ENCODE measurements around the gene BEX2.
"Not testable (repeated sequence)": the region's sequence is repeated elsewhere in the genome, so short reads cannot be mapped to it uniquely, and the experiment has no call there.

BEX2 gene

GRCh38 chrX:103310555-103311398 lies at the start of gene BEX2:
Gene BEX2 (minus strand): TSS chrX:103310990. CDS start chrX:103309976, 1,014 bp downstream.
- Mint-ChIP-seq H3K27ac (peak within 1 kb of the TSS; percentile 76), H3K36me3 (peaks cover 2% of the 10 kb centered on the region), H3K9me3 (no peaks in the 10 kb centered on the region), H3K4me1 (peaks cover 9% of the 10 kb centered on the region), H3K4me3 (peak within 1 kb of the TSS; percentile 85), H3K27me3 (no peaks in the 10 kb centered on the region)

- Mint-ChIP-seq H3K27me3 (no peaks in the 10 kb centered on the region), H3K36me3 (no peaks in the 10 kb centered on the region), H3K4me1 (peaks cover 14% of the 10 kb centered on the region), H3K4me3 (no peak overlapping the region), H3K27ac (no peak overlapping the region), H3K9me3 (no peaks in the 10 kb centered on the region)
Measured at GRCh38 chrX:103360092-103360491, 49.3 kb upstream of the BEX2 start.

GRCh38 chrX:103359605-103360004 lies 48.8 kb upstream of the BEX2 start:
- not testable (repeated sequence) for H3K27me3 Mint-ChIP-seq, H3K27ac Mint-ChIP-seq, H3K4me3 Mint-ChIP-seq, H3K9me3 Mint-ChIP-seq, H3K36me3 Mint-ChIP-seq
- peaks cover 14% of the 10 kb centered on the region for H3K4me1 Mint-ChIP-seq

GRCh38 chrX:103357871-103358270 lies 47.1 kb upstream of the BEX2 start:
- peak overlapping the region; percentile 3 for H3K4me3 Mint-ChIP-seq
- H3K9me3 Mint-ChIP-seq, result no peaks in the 10 kb centered on the region
- H3K27ac Mint-ChIP-seq, result no peak overlapping the region
- H3K36me3 Mint-ChIP-seq, result no peaks in the 10 kb centered on the region
- H3K4me1 Mint-ChIP-seq, result peaks cover 14% of the 10 kb centered on the region
- no peaks in the 10 kb centered on the region for H3K27me3 Mint-ChIP-seq

GRCh38 chrX:103356858-103357257 lies 46.1 kb upstream of the BEX2 start:
- Mint-ChIP-seq H3K9me3 (no peaks in the 10 kb centered on the region), H3K36me3 (no peaks in the 10 kb centered on the region), H3K4me3 (peak overlapping the region; percentile 86), H3K27me3 (no peaks in the 10 kb centered on the region), H3K27ac (no peak overlapping the region), H3K4me1 (peaks cover 14% of the 10 kb centered on the region)

- no peaks in the 10 kb centered on the region for H3K9me3 Mint-ChIP-seq
- H3K4me1 Mint-ChIP-seq, result peaks cover 14% of the 10 kb centered on the region
- no peaks in the 10 kb centered on the region for H3K36me3 Mint-ChIP-seq
- peak within 1 kb of the TSS; percentile 81 for H3K27ac Mint-ChIP-seq
- H3K4me3 Mint-ChIP-seq, result peak within 1 kb of the TSS; percentile 86
- H3K27me3 Mint-ChIP-seq, result no peaks in the 10 kb centered on the region
Measured at GRCh38 chrX:103356130-103356798, 45.5 kb upstream of the BEX2 start, which contains the start of gene TCEAL9. Gene TCEAL9 (plus strand): TSS chrX:103356506. CDS start chrX:103357685, 1,179 bp downstream.

- no peaks in the 10 kb centered on the region for H3K36me3 Mint-ChIP-seq
- H3K4me1 Mint-ChIP-seq, result peaks cover 4% of the 10 kb centered on the region
- no peak overlapping the region for H3K27ac Mint-ChIP-seq
- no peaks in the 10 kb centered on the region for H3K27me3 Mint-ChIP-seq
- no peak overlapping the region for H3K4me3 Mint-ChIP-seq
- H3K9me3 Mint-ChIP-seq, result no peaks in the 10 kb centered on the region
Measured at GRCh38 chrX:103347682-103348397, 37.0 kb upstream of the BEX2 start.

- no peak overlapping the region for H3K4me3 Mint-ChIP-seq
- H3K9me3 Mint-ChIP-seq, result no peaks in the 10 kb centered on the region
- H3K27ac Mint-ChIP-seq, result no peak overlapping the region
- H3K36me3 Mint-ChIP-seq, result no peaks in the 10 kb centered on the region
- H3K4me1 Mint-ChIP-seq, result peaks cover 4% of the 10 kb centered on the region
- no peaks in the 10 kb centered on the region for H3K27me3 Mint-ChIP-seq
Measured at GRCh38 chrX:103344606-103345005, 33.8 kb upstream of the BEX2 start.

GRCh38 chrX:103343105-103343504 lies 32.3 kb upstream of the BEX2 start:
- H3K9me3 Mint-ChIP-seq, result no peaks in the 10 kb centered on the region
- no peak overlapping the region for H3K4me3 Mint-ChIP-seq
- H3K27ac Mint-ChIP-seq, result peak overlapping the region; percentile 35
- no peaks in the 10 kb centered on the region for H3K36me3 Mint-ChIP-seq
- peaks cover 4% of the 10 kb centered on the region for H3K4me1 Mint-ChIP-seq
- no peaks in the 10 kb centered on the region for H3K27me3 Mint-ChIP-seq

GRCh38 chrX:103338663-103339062 lies 27.9 kb upstream of the BEX2 start:
- no peaks in the 10 kb centered on the region for H3K27me3 Mint-ChIP-seq
- no peaks in the 10 kb centered on the region for H3K36me3 Mint-ChIP-seq
- no peak overlapping the region for H3K27ac Mint-ChIP-seq
- peaks cover 4% of the 10 kb centered on the region for H3K4me1 Mint-ChIP-seq
- H3K9me3 Mint-ChIP-seq, result no peaks in the 10 kb centered on the region
- H3K4me3 Mint-ChIP-seq, result no peak overlapping the region

- no peaks in the 10 kb centered on the region for H3K36me3 Mint-ChIP-seq
- H3K4me1 Mint-ChIP-seq, result no peaks in the 10 kb centered on the region
- H3K27me3 Mint-ChIP-seq, result peaks cover 6% of the 10 kb centered on the region
- no peaks in the 10 kb centered on the region for H3K9me3 Mint-ChIP-seq
- H3K27ac Mint-ChIP-seq, result no peak overlapping the region
- no peak overlapping the region for H3K4me3 Mint-ChIP-seq
Measured at GRCh38 chrX:103330681-103331288, 20.0 kb upstream of the BEX2 start.

GRCh38 chrX:103329991-103330390 lies 19.2 kb upstream of the BEX2 start, which contains the start of gene TCEAL7:
Gene TCEAL7 (plus strand): TSS chrX:103330239. CDS start chrX:103331404, 1,165 bp downstream.
- peak within 1 kb of the TSS; percentile 27 for H3K27ac Mint-ChIP-seq
- no peaks in the 10 kb centered on the region for H3K9me3 Mint-ChIP-seq
- no peak within 1 kb of the TSS for H3K4me3 Mint-ChIP-seq
- no peaks in the 10 kb centered on the region for H3K4me1 Mint-ChIP-seq
- H3K27me3 Mint-ChIP-seq, result peaks cover 6% of the 10 kb centered on the region
- no peaks in the 10 kb centered on the region for H3K36me3 Mint-ChIP-seq

- H3K9me3 Mint-ChIP-seq, result no peaks in the 10 kb centered on the region
- peaks cover 2% of the 10 kb centered on the region for H3K36me3 Mint-ChIP-seq
- peak overlapping the region; percentile 85 for H3K4me3 Mint-ChIP-seq
- H3K27ac Mint-ChIP-seq, result no peak overlapping the region
- peaks cover 9% of the 10 kb centered on the region for H3K4me1 Mint-ChIP-seq
- H3K27me3 Mint-ChIP-seq, result no peaks in the 10 kb centered on the region
Measured at GRCh38 chrX:103311399-103311780, 600 bp upstream of the BEX2 start.

- Mint-ChIP-seq H3K27me3 (no peaks in the 10 kb centered on the region), H3K4me1 (peaks cover 13% of the 10 kb centered on the region), H3K36me3 (peaks cover 2% of the 10 kb centered on the region), H3K9me3 (no peaks in the 10 kb centered on the region), H3K27ac (peak overlapping the region; percentile 51), H3K4me3 (peak overlapping the region; percentile 66)
Measured at GRCh38 chrX:103309860-103310554, 783 bp downstream of the BEX2 start.

- H3K36me3 Mint-ChIP-seq, H3K4me3 Mint-ChIP-seq, H3K27me3 Mint-ChIP-seq, H3K9me3 Mint-ChIP-seq, H3K27ac Mint-ChIP-seq: not testable (repeated sequence)
- H3K4me1 Mint-ChIP-seq, result peaks cover 26% of the 10 kb centered on the region
Measured at GRCh38 chrX:103305666-103306065, 5.1 kb downstream of the BEX2 start.

All from activated naive CD4-positive, alpha-beta T cell treated with anti-CD3 and anti-CD28 coated beads, Interleukin-2, amount 50 U/mL, for 24 hours (primary cell).